Anterior cingulate cortex (tissue), 58 donors: ENCODE results near the gene RELN.
"Not testable (repeated sequence)": the region's sequence is repeated elsewhere in the genome, so short reads cannot be mapped to it uniquely, and the experiment has no call there.

Source experiments
- DNase-seq, 58 donors: peaks; one replicate each; lab custom pipeline; 2025; lab: John Stamatoyannopoulos, UW

Gene RELN

GRCh38 chr7:103989200-103989784, at the start of gene RELN:
TSS of gene RELN (minus strand) at chr7:103989658. CDS start at chr7:103989356, 302 bp downstream.
- DNase-seq, result peak in 2 of 58 donors; percentile 7 to 34

GRCh38 chr7:104038136-104038535, 48.7 kb upstream of the RELN start:
- no peak for DNase-seq

DNA sequence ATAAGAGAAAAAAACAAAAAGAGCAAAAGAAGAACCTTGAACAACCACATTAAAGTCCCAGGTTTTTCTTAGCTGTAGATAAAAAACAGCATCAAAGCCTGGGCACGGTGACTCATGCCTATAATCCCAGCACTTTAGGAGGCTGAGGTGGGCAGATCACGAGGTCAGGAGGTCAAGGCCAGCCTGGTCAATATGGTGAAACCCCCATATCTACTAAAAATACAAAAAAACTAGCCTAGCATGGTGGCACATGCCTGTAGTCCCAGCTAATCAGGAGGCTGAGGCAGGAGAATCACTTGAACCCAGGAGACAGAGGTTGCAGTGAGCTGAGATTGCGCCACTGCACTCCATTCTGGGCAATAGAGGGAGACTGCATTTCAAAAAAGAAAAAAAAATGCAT, 47.4 kb upstream of the RELN start:
- not testable (repeated sequence) for DNase-seq

DNA sequence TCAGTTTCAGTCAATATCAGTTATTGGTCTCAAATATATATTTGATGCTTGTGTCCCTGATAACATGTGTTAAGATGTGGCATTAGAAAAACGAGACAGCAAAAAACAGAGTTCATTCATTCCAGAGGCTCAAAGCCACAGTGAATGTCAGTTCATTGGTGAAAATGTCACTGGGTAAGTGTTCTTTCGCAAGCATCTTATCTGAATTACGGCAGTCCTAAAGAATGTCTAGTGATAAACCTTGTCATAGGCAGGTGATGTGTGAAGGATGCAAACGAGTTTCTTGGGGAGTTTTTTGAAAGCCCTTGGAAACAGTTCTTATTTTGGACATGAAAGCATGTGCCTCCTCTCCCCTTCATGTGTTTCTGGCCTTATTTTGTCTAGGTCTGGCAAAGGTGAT, 45.9 kb upstream of the RELN start:
- no peak for DNase-seq

DNA sequence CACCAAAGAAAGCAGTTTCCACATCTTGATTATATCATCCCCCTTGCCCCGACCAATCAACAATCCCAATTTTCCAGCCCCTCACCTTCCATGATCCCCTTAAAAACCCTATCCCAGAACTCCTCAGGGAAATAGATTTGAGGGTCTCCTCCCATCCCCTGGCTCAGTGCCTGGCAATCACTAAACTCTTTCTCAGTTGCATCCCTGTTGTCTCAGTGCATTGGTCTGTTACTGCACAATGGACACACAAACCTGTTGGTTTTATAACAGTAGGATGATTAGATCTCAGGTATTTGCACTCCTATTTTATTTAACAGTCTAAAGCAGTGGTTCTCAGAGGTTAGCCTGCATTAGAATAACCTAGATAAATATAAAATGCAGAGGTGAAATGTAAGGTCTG, 45.2 kb upstream of the RELN start:
- no peak for DNase-seq

GRCh38 chr7:104033837-104034236, 44.4 kb upstream of the RELN start:
- no peak for DNase-seq

DNA sequence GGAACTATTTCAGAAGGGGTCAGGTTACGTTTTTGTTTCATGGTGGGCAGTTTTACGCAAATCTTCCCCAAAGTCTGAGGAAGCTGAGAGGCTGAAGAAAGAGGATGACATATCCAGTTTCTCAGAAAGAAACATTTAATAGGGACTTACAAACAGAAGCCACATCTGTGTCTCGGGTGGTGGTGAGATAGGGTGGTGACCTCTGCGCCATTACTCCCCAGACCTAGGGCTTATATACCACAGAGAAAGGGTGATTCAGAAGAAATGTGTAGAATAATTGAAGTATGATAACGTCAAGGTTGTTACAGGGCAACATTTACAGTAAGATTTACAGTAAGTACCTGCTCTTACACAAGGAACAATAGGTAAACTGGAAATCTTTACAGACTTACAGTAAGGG, 43.0 kb upstream of the RELN start:
- DNase-seq, result no peak

GRCh38 chr7:104029765-104030164, 40.3 kb upstream of the RELN start:
- DNase-seq, result no peak

DNA sequence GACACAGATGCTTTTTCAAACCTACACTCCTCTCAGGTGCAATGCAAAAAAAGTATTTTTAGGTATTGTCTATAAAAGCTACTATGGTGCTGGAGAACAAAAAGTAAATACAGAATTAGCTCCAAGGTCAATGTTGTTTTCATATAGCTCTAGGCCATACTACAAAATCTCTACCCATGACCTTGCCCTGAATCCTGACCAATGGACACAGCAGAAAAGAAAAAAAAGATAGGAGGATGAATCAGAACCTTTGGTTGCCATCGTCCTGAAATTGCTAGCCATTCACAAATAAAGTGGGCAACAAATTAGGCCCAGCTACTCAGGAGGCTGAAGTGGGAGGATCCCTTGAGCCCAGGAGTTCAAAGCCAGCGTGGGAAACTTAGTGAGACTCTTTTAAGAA, 35.2 kb upstream of the RELN start:
- no peak for DNase-seq

- no peak for DNase-seq
These were observed 33.6 kb upstream of the RELN start for GRCh38 chr7:104023100-104023499.

DNA sequence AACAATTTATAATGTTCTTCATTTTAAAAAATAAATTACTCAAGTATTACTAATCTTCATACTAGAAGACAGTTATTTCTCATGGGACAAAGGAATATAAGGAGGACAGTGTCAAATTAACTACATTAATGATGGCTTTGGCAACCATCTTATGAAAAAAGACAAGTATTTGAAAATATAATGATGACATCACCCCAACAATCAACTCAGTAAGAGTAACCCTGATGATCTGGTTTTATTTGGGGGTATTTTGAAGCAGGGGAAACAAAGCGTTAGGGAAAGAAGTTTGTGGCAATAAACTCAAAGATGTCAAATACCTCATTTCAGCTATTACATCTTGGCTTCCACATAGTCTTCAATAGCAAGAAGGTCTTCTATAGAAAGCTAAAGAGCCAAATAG, 29.0 kb upstream of the RELN start:
- DNase-seq, result no peak

- no peak for DNase-seq
These were observed 27.5 kb upstream of the RELN start for GRCh38 chr7:104017001-104017400.

GRCh38 chr7:104012835-104013234, 23.4 kb upstream of the RELN start:
- no peak for DNase-seq

- no peak for DNase-seq
These were observed 22.4 kb upstream of the RELN start for GRCh38 chr7:104011829-104012228.

GRCh38 chr7:104010052-104010909, 20.8 kb upstream of the RELN start:
- no peak for DNase-seq

DNA sequence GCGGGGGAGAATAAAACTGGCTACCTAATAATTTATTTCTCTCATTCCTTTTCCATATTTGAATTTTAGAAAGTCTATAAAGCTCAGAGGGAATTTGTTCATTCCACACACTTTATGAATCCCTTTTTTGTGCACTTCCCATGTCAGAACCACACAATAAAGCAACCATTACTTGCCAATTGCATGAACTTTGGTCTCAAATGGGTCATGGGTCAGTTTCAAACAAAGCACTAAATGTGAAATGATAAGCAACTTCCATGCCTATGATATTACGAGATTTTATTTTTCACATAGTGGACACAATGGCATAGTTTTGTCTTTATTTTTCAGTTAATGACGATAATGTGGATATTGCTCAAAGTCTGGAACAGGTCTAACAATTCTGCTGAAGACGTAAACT, 18.6 kb upstream of the RELN start:
- DNase-seq, result no peak

DNA sequence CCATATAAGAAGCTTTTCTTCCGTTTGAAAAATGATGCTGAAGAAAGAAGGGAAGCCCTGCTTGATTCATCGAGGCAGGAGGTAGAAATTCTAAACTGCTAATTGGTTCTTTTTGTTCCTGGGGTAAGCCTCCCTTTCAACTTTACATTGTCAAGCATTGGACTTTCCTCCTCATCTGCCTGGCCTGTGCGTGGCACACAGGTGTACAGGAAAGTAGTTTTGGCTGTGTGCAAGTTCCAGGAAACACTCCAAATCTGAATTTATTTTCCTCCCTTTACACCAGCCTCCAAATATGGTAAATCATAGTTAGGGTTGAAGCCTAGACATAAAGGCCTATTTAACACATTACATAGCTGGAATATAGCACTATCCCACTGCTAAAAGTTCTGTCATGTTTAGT, 18.2 kb upstream of the RELN start:
- DNase-seq, result no peak

- no peak for DNase-seq
These were observed 15.7 kb upstream of the RELN start for GRCh38 chr7:104005197-104005596.

GRCh38 chr7:103996639-103997038, 7.2 kb upstream of the RELN start:
- no peak for DNase-seq

- DNase-seq, result no peak
These were observed 6.6 kb upstream of the RELN start for GRCh38 chr7:103996017-103996551.

- DNase-seq, result no peak
These were observed 6.1 kb upstream of the RELN start for GRCh38 chr7:103995554-103995953.

DNA sequence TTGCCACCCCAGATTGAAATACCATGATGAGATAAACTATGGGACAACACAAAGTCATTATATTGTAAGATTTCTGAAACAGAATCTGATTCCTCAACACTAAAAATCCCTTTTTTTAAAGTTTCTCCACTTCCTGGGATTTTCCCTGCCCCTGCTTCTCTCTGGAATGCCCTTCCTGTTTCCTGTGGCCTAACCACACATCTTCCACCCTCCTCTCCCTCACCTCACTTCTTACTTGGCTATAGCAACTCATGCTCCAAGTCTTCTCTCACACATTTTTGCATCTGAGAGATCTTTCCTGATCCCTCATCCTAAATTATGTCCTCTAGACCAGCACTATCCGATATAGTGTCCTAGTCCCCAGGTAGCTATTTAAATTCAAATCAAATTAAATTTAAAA, 4.1 kb upstream of the RELN start:
- no peak for DNase-seq
